Activated CD8-positive, alpha-beta T cell treated with anti-CD3 and anti-CD28 coated beads, Interleukin-2, amount 10 ng/mL, durations not matched to agents 7 days and 5 days (primary cell): ENCODE measurements around the gene MBD3L2. TPM values are rescaled to one million over a fixed set of nuclear protein-coding genes. Genes with fewer than 3 reads are reported as not detected.
"Not testable (repeated sequence)": the region's sequence is repeated elsewhere in the genome, so short reads cannot be mapped to it uniquely, and the experiment has no call there.

Experiments used
- ATAC-seq: fragments of 150-1000 bp; cut with Tn5 transposase; one replicate; pipeline ENCODE4 v1.10.0; 2021; ENCODE audit warnings: moderate library complexity
- CTCF ChIA-PET: fragments of 350-600 bp; sonication (Branson Sonifier 250); formaldehyde crosslinking; loops from one replicate; lab custom pipeline; 2021; ENCODE audit warnings: antibody characterized with exemption; lab: Charles Lee
- POLR2A ChIA-PET: fragments of 350-600 bp; sonication (Branson Sonifier 250); formaldehyde crosslinking; loops from one replicate; lab custom pipeline; 2021; ENCODE audit warnings: antibody characterized with exemption; lab: Charles Lee
- DNase-seq: peaks from one replicate; pipeline ENCODE4 v3.0.0-alpha.2; 2020
- H3K27ac Mint-ChIP-seq: one replicate; pipeline ENCODE4 v1.8.0; 2021; ENCODE audit warnings: mild to moderate bottlenecking, mixed read lengths
- H3K27me3 Mint-ChIP-seq: one replicate; pipeline ENCODE4 v1.8.0; 2021; ENCODE audit warnings: low read depth, mixed read lengths
- H3K36me3 Mint-ChIP-seq: one replicate; pipeline ENCODE4 v1.8.0; 2021; ENCODE audit warnings: low read depth, mixed read lengths
- H3K4me1 Mint-ChIP-seq: one replicate; pipeline ENCODE4 v1.8.0; 2021; ENCODE audit warnings: low read depth, mixed read lengths
- H3K4me3 Mint-ChIP-seq: one replicate; pipeline ENCODE4 v1.8.0; 2021; ENCODE audit warnings: mild to moderate bottlenecking, mixed read lengths
- H3K9me3 Mint-ChIP-seq: one replicate; pipeline ENCODE4 v1.8.0; 2022; ENCODE audit warnings: mixed read lengths; ENCODE audit not compliant: insufficient read depth
- total RNA-seq, 2 experiments: library from RNA; stranded (reverse); gene quantifications; one replicate each; pipeline ENCODE4 v1.2.3, GENCODE V29; 2021

The MBD3L2 gene
- not detected for total RNA-seq

DNA sequence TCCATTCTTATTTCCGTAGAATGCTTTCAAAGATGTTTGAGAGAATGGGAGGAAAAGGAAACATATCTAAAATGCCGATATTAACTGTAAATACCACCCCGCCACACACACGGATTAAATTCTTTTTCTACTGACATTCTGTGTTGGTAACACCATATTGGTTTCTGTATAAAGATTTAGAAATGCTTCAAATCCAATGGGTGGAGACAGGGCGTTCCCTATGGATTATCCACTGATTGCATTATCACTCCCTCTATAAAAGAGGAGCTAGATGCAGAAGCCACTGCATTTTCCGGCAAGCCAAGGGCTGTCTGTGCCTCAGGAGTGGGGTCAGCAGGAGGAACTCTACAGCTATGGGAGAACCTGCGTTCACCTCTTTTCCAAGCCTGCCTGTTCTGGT lies at the start of gene MBD3L2:
Gene MBD3L2 (plus strand): TSS at position 301 of the 400 bp plus-strand sequence. CDS start 53 bp downstream, at position 354.
- H3K4me3 Mint-ChIP-seq, POLR2A ChIA-PET, H3K27ac Mint-ChIP-seq, DNase-seq, H3K36me3 Mint-ChIP-seq, CTCF ChIA-PET, H3K9me3 Mint-ChIP-seq, H3K27me3 Mint-ChIP-seq, ATAC-seq, H3K4me1 Mint-ChIP-seq: not testable (repeated sequence)

DNA sequence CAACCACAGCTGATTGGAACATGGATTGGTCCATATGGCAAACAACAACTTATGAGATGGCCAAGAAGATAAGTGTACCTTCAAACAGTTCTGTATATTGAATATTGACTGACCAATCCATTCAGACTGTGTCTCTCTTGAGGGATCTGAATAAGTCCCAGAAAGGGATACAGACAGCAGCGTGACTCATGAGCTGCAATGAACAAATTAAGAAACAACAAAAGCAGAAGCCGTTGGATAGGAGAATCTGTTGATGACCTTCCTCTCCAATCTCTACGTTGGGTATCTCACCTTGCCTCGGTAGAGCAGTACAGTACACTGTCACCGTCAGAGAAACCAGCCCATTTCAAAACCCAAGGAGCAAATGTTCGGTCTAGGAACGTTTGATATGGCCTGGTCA lies 49.2 kb upstream of the MBD3L2 start:
- ATAC-seq (no peak), DNase-seq (no peak)
- no peak overlapping the region for H3K4me3 Mint-ChIP-seq
- no peaks in the 10 kb centered on the region for H3K27me3 Mint-ChIP-seq
- ChIA-PET POLR2A (no interaction called here), CTCF (interaction anchor here (1.1 to 1.5 kb wide), 2 partner anchors 57 to 369 kb away, joined by 3 to 4 read pairs; no protein-coding TSS in a partner anchor)
- H3K4me1 Mint-ChIP-seq: no peaks in the 10 kb centered on the region
- no peaks in the 10 kb centered on the region for H3K36me3 Mint-ChIP-seq
- no peak overlapping the region for H3K27ac Mint-ChIP-seq
- peaks cover 6% of the 10 kb centered on the region for H3K9me3 Mint-ChIP-seq

DNA sequence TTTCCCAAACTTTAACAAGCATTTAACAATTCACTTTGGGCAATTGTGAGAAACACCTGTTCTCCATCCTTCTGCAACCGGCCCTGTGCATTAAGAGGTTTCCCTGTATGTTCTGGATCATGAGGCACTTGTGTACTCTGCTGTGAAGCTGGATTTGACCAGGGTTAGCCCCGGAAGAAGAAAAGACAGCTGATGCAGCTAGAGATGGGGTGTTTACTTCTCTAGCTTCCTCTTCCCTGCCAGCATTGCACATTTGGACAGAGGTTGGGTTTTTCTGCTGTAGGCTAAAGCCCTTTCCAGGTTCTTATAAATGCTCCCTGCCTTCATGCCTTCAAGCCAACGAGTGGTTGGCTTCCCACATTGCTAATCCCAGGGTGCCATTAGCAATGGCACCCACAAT lies 48.8 kb upstream of the MBD3L2 start:
- H3K27me3 Mint-ChIP-seq: no peaks in the 10 kb centered on the region
- H3K4me3 Mint-ChIP-seq: no peak overlapping the region
- H3K36me3 Mint-ChIP-seq: no peaks in the 10 kb centered on the region
- no peaks in the 10 kb centered on the region for H3K4me1 Mint-ChIP-seq
- POLR2A ChIA-PET: no interaction called here
- CTCF ChIA-PET: interaction anchor here (1.1 to 1.5 kb wide), 2 partner anchors 58 to 369 kb away, joined by 3 to 4 read pairs; no protein-coding TSS in a partner anchor
- H3K9me3 Mint-ChIP-seq: peaks cover 6% of the 10 kb centered on the region
- no peak overlapping the region for H3K27ac Mint-ChIP-seq
- no peak for DNase-seq
- no peak for ATAC-seq

DNA sequence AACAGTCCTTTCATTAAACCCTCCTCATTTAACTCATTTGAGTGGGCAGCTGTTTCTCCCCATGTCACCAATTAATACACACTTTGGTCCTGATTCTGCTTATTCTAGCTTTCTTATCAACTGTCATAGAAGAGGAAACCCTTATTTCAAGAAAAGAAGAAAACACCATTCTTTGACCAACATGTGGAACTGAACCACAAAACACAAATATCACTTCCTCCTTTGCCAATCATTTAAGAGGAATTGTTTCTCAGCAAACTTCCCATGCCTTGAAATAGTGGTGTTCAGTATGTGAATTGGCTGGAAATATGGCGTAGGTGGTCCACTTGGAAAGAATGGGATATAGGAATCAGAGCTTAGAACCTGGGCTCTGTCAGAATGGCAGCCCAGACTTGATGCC lies 48.3 kb upstream of the MBD3L2 start:
- DNase-seq (no peak), ATAC-seq (no peak)
- no peaks in the 10 kb centered on the region for H3K27me3 Mint-ChIP-seq
- ChIA-PET CTCF (interaction anchor here (1.1 to 1.5 kb wide), 2 partner anchors 58 to 370 kb away, joined by 3 to 4 read pairs; no protein-coding TSS in a partner anchor), POLR2A (no interaction called here)
- no peaks in the 10 kb centered on the region for H3K4me1 Mint-ChIP-seq
- H3K9me3 Mint-ChIP-seq: peaks cover 6% of the 10 kb centered on the region
- H3K27ac Mint-ChIP-seq: no peak overlapping the region
- no peak overlapping the region for H3K4me3 Mint-ChIP-seq
- no peaks in the 10 kb centered on the region for H3K36me3 Mint-ChIP-seq

DNA sequence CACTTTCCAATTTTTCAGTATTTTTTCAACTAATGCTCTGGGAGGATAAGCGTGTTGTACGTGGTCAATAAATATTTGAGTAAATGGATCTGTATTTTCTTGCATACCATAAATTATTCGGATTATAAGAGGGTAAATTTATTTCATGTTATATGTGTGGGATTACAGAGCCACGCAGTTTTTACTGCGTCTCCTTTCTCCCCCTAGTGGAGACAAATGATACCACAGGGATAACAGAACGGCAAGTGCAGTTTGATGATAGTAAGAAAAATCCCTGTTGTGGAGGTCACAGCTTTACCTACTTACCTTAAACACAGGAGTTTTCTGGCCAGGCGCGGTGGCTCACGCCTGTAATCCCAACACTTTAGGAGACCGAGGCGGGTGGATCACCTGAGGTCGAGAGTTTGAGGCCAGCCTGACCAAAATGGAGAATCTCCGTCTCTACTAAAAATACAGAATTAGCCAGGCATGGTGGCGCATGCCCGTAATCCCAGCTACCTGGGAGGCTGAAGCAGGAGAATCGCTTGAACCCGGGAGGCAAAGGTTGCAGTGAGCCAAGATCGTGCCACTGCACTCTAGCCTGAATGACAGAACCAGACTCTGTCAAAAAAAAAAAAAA lies 44.7 kb upstream of the MBD3L2 start:
- CTCF ChIA-PET: interaction anchor here (1.5 kb wide), 1 partner anchor 60 kb away, joined by 3 read pairs; no protein-coding TSS in a partner anchor
- DNase-seq (no peak), ATAC-seq (no peak)
- Mint-ChIP-seq H3K4me3 (no peak overlapping the region), H3K4me1 (peaks cover 10% of the 10 kb centered on the region), H3K27ac (no peak overlapping the region), H3K36me3 (no peaks in the 10 kb centered on the region), H3K9me3 (no peaks in the 10 kb centered on the region), H3K27me3 (no peaks in the 10 kb centered on the region)
- POLR2A ChIA-PET: no interaction called here

- H3K9me3 Mint-ChIP-seq: no peaks in the 10 kb centered on the region
- POLR2A ChIA-PET: no interaction called here
- H3K4me1 Mint-ChIP-seq: peaks cover 22% of the 10 kb centered on the region
- H3K36me3 Mint-ChIP-seq: no peaks in the 10 kb centered on the region
- no peak overlapping the region for H3K27ac Mint-ChIP-seq
- CTCF ChIA-PET: no interaction called here
- no peak overlapping the region for H3K4me3 Mint-ChIP-seq
- ATAC-seq (no peak), DNase-seq (no peak)
- H3K27me3 Mint-ChIP-seq: no peaks in the 10 kb centered on the region
These were observed 42.9 kb upstream of the MBD3L2 start for GRCh38 chr19:7006135-7006704.

DNA sequence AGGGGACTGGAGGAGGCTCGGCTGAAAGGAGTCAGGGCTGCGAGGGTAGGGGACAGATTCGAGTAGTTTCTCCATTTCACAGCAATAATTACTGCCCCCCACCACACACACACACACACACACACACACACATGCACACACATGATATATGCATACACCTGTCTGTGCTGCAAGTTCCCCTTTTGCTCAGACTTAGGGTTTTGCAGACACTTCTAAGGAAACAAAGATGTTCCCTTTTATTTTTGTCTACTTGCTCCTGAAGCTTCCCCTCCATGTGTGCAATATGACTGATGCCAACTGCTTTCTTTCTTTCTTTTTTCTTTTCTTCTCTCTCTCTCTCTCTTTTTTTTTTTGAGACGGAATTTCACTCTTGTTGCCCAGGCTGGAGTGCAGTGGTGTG lies 41.3 kb upstream of the MBD3L2 start:
- H3K36me3 Mint-ChIP-seq: no peaks in the 10 kb centered on the region
- H3K27ac Mint-ChIP-seq: no peak overlapping the region
- H3K4me1 Mint-ChIP-seq: peaks cover 22% of the 10 kb centered on the region
- CTCF ChIA-PET: no interaction called here
- H3K9me3 Mint-ChIP-seq: no peaks in the 10 kb centered on the region
- DNase-seq: no peak
- no peak overlapping the region for H3K4me3 Mint-ChIP-seq
- POLR2A ChIA-PET: no interaction called here
- no peaks in the 10 kb centered on the region for H3K27me3 Mint-ChIP-seq
- no peak for ATAC-seq

GRCh38 chr19:7010722-7011593 lies 38.2 kb upstream of the MBD3L2 start:
- no peak overlapping the region for H3K27ac Mint-ChIP-seq
- ChIA-PET CTCF (no interaction called here), POLR2A (no interaction called here)
- ATAC-seq (no peak), DNase-seq (peak; percentile 16)
- no peaks in the 10 kb centered on the region for H3K27me3 Mint-ChIP-seq
- no peaks in the 10 kb centered on the region for H3K36me3 Mint-ChIP-seq
- H3K4me3 Mint-ChIP-seq: no peak overlapping the region
- no peaks in the 10 kb centered on the region for H3K9me3 Mint-ChIP-seq
- peaks cover 30% of the 10 kb centered on the region for H3K4me1 Mint-ChIP-seq

GRCh38 chr19:7013678-7014077 lies 35.4 kb upstream of the MBD3L2 start:
- no peak for ATAC-seq
- no peaks in the 10 kb centered on the region for H3K9me3 Mint-ChIP-seq
- no peaks in the 10 kb centered on the region for H3K36me3 Mint-ChIP-seq
- H3K4me3 Mint-ChIP-seq: no peak overlapping the region
- H3K27ac Mint-ChIP-seq: no peak overlapping the region
- peak; percentile 26 for DNase-seq
- POLR2A ChIA-PET: no interaction called here
- CTCF ChIA-PET: interaction anchor here (1.2 to 1.4 kb wide), 2 partner anchors 10 to 341 kb away, joined by 3 to 4 read pairs; no protein-coding TSS in a partner anchor
- no peaks in the 10 kb centered on the region for H3K27me3 Mint-ChIP-seq
- H3K4me1 Mint-ChIP-seq: peaks cover 28% of the 10 kb centered on the region

DNA sequence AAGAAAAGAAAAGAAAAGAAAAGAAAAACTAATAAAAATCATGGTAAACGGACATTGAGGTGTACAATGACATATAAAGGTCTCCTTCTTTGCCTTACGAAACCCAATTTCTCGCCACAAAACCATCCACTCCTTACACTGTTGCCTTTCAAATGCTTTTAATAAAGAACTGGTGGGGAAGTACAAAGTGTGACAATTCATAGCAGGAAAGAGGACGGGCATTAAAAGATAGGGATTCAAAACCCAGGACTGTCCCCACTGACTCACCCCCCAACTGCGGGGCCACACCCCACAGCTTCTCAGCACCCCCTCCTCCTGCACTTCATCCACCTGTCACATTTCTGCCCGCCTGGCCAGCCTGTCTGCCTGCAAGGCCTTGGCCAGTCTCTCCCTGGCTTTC lies 30.3 kb upstream of the MBD3L2 start:
- ATAC-seq (no peak), DNase-seq (peak; percentile 13)
- H3K4me3 Mint-ChIP-seq: no peak overlapping the region
- peaks cover 4% of the 10 kb centered on the region for H3K4me1 Mint-ChIP-seq
- H3K27me3 Mint-ChIP-seq: no peaks in the 10 kb centered on the region
- no peak overlapping the region for H3K27ac Mint-ChIP-seq
- H3K9me3 Mint-ChIP-seq: no peaks in the 10 kb centered on the region
- H3K36me3 Mint-ChIP-seq: no peaks in the 10 kb centered on the region
- ChIA-PET CTCF (no interaction called here), POLR2A (no interaction called here)

- POLR2A ChIA-PET, H3K27ac Mint-ChIP-seq, H3K36me3 Mint-ChIP-seq: not testable (repeated sequence)
These were observed 27.8 kb upstream of the MBD3L2 start, which contains the start of gene MBD3L2B for GRCh38 chr19:7021331-7021730. MBD3L2B (minus strand) TSS chr19:7021431; CDS start chr19:7021397, 34 bp downstream.

GRCh38 chr19:7028790-7029189 lies 20.3 kb upstream of the MBD3L2 start:
- POLR2A ChIA-PET, DNase-seq, H3K4me1 Mint-ChIP-seq, CTCF ChIA-PET, ATAC-seq, H3K27me3 Mint-ChIP-seq, H3K36me3 Mint-ChIP-seq, H3K9me3 Mint-ChIP-seq, H3K27ac Mint-ChIP-seq, H3K4me3 Mint-ChIP-seq: not testable (repeated sequence)

More at GRCh38 chr19:7021331-7021730, 27.8 kb upstream of the MBD3L2 start, which contains the start of gene MBD3L2B:
- H3K9me3 Mint-ChIP-seq, ATAC-seq, H3K27me3 Mint-ChIP-seq, H3K4me1 Mint-ChIP-seq, DNase-seq, CTCF ChIA-PET, H3K4me3 Mint-ChIP-seq: not testable (repeated sequence)
